ENCODE data around the gene PCYOX1L.
A peak's percentile ranks its signal among the peaks of the same experiment; 100 is the strongest.

Gene PCYOX1L

GRCh38 chr5:149386166-149386565, 28.3 kb downstream of the PCYOX1L start:
- Histone ChIP-seq H2AFZ (ENCODE audit: insufficient read depth, low read length, poor library complexity) (no peak overlapping the region), H3K27ac (ENCODE audit: low read depth, low read length) (peak overlapping the region; percentile 76), H4K91ac (ENCODE audit: low read depth, low read length) (peak overlapping the region; percentile 53), H3K14ac (ENCODE audit: low read length) (peak overlapping the region; percentile 1), H3K9me3 (ENCODE audit: insufficient read depth, low read depth, low read length) (no peaks in the 10 kb centered on the region), H4K12ac (ENCODE audit: low read depth, low read length) (no peak overlapping the region), H2BK12ac (ENCODE audit: low read length) (peak overlapping the region; percentile 51), H2BK120ac (ENCODE audit: insufficient read depth, low read length, poor library complexity) (peak overlapping the region; percentile 73), H3K27me3 (ENCODE audit: insufficient read depth, low read length) (no peaks in the 10 kb centered on the region), H3K4me1 (ENCODE audit: control insufficient read depth in 1 of 2, insufficient read depth in 2 of 2, low read length in 2 of 2) (peaks cover 28 to 34% of the 10 kb centered on the region in 2 experiments), H3K4me3 (ENCODE audit: low read depth, low read length) (no peak overlapping the region), H2AK5ac (ENCODE audit: low read length) (peak overlapping the region; percentile 6), H3K36me3 (ENCODE audit: control insufficient read depth in 1 of 2, insufficient read depth in 2 of 2, low read length in 2 of 2) (no peaks in the 10 kb centered on the region), H3K4ac (ENCODE audit: low read depth, low read length) (no peak overlapping the region), H3K9ac (ENCODE audit: low read length) (no peak overlapping the region), H2BK5ac (ENCODE audit: low read depth, low read length, poor library complexity) (peak overlapping the region; percentile 25), H3K18ac (ENCODE audit: low read length) (peak overlapping the region; percentile 57), H3K4me2 (ENCODE audit: low read length) (no peak overlapping the region), H4K8ac (ENCODE audit: low read depth, low read length) (no peak overlapping the region), H3K23ac (ENCODE audit: low read length) (no peak overlapping the region), H3K79me1 (ENCODE audit: low read length) (peaks cover 16% of the 10 kb centered on the region), H3K79me2 (ENCODE audit: control insufficient read depth, insufficient read depth, low read length, poor library complexity) (no peaks in the 10 kb centered on the region)
- DNase-seq, result no peak
- no CpG with 5 or more reads among the region's 5 CpGs for WGBS (ENCODE audit: extremely low coverage, insufficient coverage, insufficient read length)

- Histone ChIP-seq H2AFZ (ENCODE audit: insufficient read depth, low read length, poor library complexity) (no peak overlapping the region), H3K23ac (ENCODE audit: low read length) (no peak overlapping the region), H2BK5ac (ENCODE audit: low read depth, low read length, poor library complexity) (no peak overlapping the region), H3K14ac (ENCODE audit: low read length) (peak overlapping the region; percentile 14), H4K8ac (ENCODE audit: low read depth, low read length) (no peak overlapping the region), H3K27ac (ENCODE audit: low read depth, low read length) (no peak overlapping the region), H2BK12ac (ENCODE audit: low read length) (peak overlapping the region; percentile 18), H2AK5ac (ENCODE audit: low read length) (no peak overlapping the region), H2BK120ac (ENCODE audit: insufficient read depth, low read length, poor library complexity) (peak overlapping the region; percentile 50), H3K9ac (ENCODE audit: low read length) (no peak overlapping the region), H3K4me2 (ENCODE audit: low read length) (no peak overlapping the region), H3K18ac (ENCODE audit: low read length) (no peak overlapping the region), H3K79me1 (ENCODE audit: low read length) (peaks cover 13% of the 10 kb centered on the region), H3K36me3 (ENCODE audit: control insufficient read depth in 1 of 2, insufficient read depth in 2 of 2, low read length in 2 of 2) (no peaks in the 10 kb centered on the region), H3K4me3 (ENCODE audit: low read depth, low read length) (no peak overlapping the region), H3K4me1 (ENCODE audit: control insufficient read depth in 1 of 2, insufficient read depth in 2 of 2, low read length in 2 of 2) (peaks cover 23 to 35% of the 10 kb centered on the region in 2 experiments), H3K4ac (ENCODE audit: low read depth, low read length) (peak overlapping the region; percentile 29), H4K12ac (ENCODE audit: low read depth, low read length) (no peak overlapping the region), H3K9me3 (ENCODE audit: insufficient read depth, low read depth, low read length) (no peaks in the 10 kb centered on the region), H3K27me3 (ENCODE audit: insufficient read depth, low read length) (no peaks in the 10 kb centered on the region), H4K91ac (ENCODE audit: low read depth, low read length) (peak overlapping the region; percentile 68), H3K79me2 (ENCODE audit: control insufficient read depth, insufficient read depth, low read length, poor library complexity) (no peaks in the 10 kb centered on the region)
- WGBS (ENCODE audit: extremely low coverage, insufficient coverage, insufficient read length), result no CpG with 5 or more reads among the region's 9 CpGs
- DNase-seq, result no peak
Observed at GRCh38 chr5:149387081-149387631, 29.3 kb downstream of the PCYOX1L start.

GRCh38 chr5:149387982-149388381, 30.1 kb downstream of the PCYOX1L start:
- Histone ChIP-seq H2BK5ac (ENCODE audit: low read depth, low read length, poor library complexity) (peak overlapping the region; percentile 49), H3K4me2 (ENCODE audit: low read length) (no peak overlapping the region), H3K36me3 (ENCODE audit: control insufficient read depth in 1 of 2, insufficient read depth in 2 of 2, low read length in 2 of 2) (no peaks in the 10 kb centered on the region), H3K9ac (ENCODE audit: low read length) (no peak overlapping the region), H3K79me1 (ENCODE audit: low read length) (peaks cover 10% of the 10 kb centered on the region), H4K12ac (ENCODE audit: low read depth, low read length) (no peak overlapping the region), H3K79me2 (ENCODE audit: control insufficient read depth, insufficient read depth, low read length, poor library complexity) (no peaks in the 10 kb centered on the region), H3K4me3 (ENCODE audit: low read depth, low read length) (no peak overlapping the region), H3K18ac (ENCODE audit: low read length) (peak overlapping the region; percentile 44), H2AK5ac (ENCODE audit: low read length) (no peak overlapping the region), H3K9me3 (ENCODE audit: insufficient read depth, low read depth, low read length) (peaks cover 3% of the 10 kb centered on the region), H3K14ac (ENCODE audit: low read length) (peak overlapping the region; percentile 69), H2BK12ac (ENCODE audit: low read length) (peak overlapping the region; percentile 53), H4K91ac (ENCODE audit: low read depth, low read length) (peak overlapping the region; percentile 15), H3K4me1 (ENCODE audit: control insufficient read depth in 1 of 2, insufficient read depth in 2 of 2, low read length in 2 of 2) (peaks cover 17 to 29% of the 10 kb centered on the region in 2 experiments), H3K4ac (ENCODE audit: low read depth, low read length) (no peak overlapping the region), H4K8ac (ENCODE audit: low read depth, low read length) (no peak overlapping the region), H2BK120ac (ENCODE audit: insufficient read depth, low read length, poor library complexity) (peak overlapping the region; percentile 39), H3K27me3 (ENCODE audit: insufficient read depth, low read length) (no peaks in the 10 kb centered on the region), H3K23ac (ENCODE audit: low read length) (no peak overlapping the region), H2AFZ (ENCODE audit: insufficient read depth, low read length, poor library complexity) (no peak overlapping the region), H3K27ac (ENCODE audit: low read depth, low read length) (peak overlapping the region; percentile 20)
- no peak for DNase-seq
- WGBS (ENCODE audit: extremely low coverage, insufficient coverage, insufficient read length), result no CpG with 5 or more reads among the region's 1 CpG

- no peaks in the 10 kb centered on the region for H3K36me3 ChIP-seq (ENCODE audit: control insufficient read depth in 1 of 2, insufficient read depth in 2 of 2, low read length in 2 of 2)
- no peak overlapping the region for H2BK12ac ChIP-seq (ENCODE audit: low read length)
- no peak overlapping the region for H3K14ac ChIP-seq (ENCODE audit: low read length)
- no peak overlapping the region for H3K23ac ChIP-seq (ENCODE audit: low read length)
- no peak overlapping the region for H4K91ac ChIP-seq (ENCODE audit: low read depth, low read length)
- H3K79me1 ChIP-seq (ENCODE audit: low read length), result peaks cover 7% of the 10 kb centered on the region
- H3K18ac ChIP-seq (ENCODE audit: low read length), result no peak overlapping the region
- no peak overlapping the region for H3K4me3 ChIP-seq (ENCODE audit: low read depth, low read length)
- H3K4me2 ChIP-seq (ENCODE audit: low read length), result no peak overlapping the region
- H4K8ac ChIP-seq (ENCODE audit: low read depth, low read length), result no peak overlapping the region
- H2BK120ac ChIP-seq (ENCODE audit: insufficient read depth, low read length, poor library complexity), result no peak overlapping the region
- H3K4ac ChIP-seq (ENCODE audit: low read depth, low read length), result no peak overlapping the region
- peaks cover 11 to 26% of the 10 kb centered on the region in 2 experiments for H3K4me1 ChIP-seq (ENCODE audit: control insufficient read depth in 1 of 2, insufficient read depth in 2 of 2, low read length in 2 of 2)
- no peak overlapping the region for H4K12ac ChIP-seq (ENCODE audit: low read depth, low read length)
- H3K9ac ChIP-seq (ENCODE audit: low read length), result no peak overlapping the region
- H2AFZ ChIP-seq (ENCODE audit: insufficient read depth, low read length, poor library complexity), result no peak overlapping the region
- no peak for DNase-seq
- H2BK5ac ChIP-seq (ENCODE audit: low read depth, low read length, poor library complexity), result no peak overlapping the region
- no peaks in the 10 kb centered on the region for H3K27me3 ChIP-seq (ENCODE audit: insufficient read depth, low read length)
- no peak overlapping the region for H2AK5ac ChIP-seq (ENCODE audit: low read length)
- H3K79me2 ChIP-seq (ENCODE audit: control insufficient read depth, insufficient read depth, low read length, poor library complexity), result no peaks in the 10 kb centered on the region
- peaks cover 3% of the 10 kb centered on the region for H3K9me3 ChIP-seq (ENCODE audit: insufficient read depth, low read depth, low read length)
- WGBS (ENCODE audit: extremely low coverage, insufficient coverage, insufficient read length), result no CpG with 5 or more reads among the region's 7 CpGs
- H3K27ac ChIP-seq (ENCODE audit: low read depth, low read length), result peak overlapping the region; percentile 20
Observed at GRCh38 chr5:149388498-149389190, 30.8 kb downstream of the PCYOX1L start.
